Vagina (tissue), 2 donors: Measurements from ENCODE around the gene PANX1.

Source experiments
- CTCF ChIP-seq, 3 experiments: fragments of 450-650 bp in 2 of 3; fragments of 200-600 bp in 1 of 3; sonication (generic) in 1 of 3; IDR thresholded peaks; one replicate each; pipeline ENCODE4 v1.5.1; 2017 to 2019; ENCODE audit warnings: antibody characterized with exemption in 3 of 3, mild to moderate bottlenecking in 2 of 3, moderate library complexity in 2 of 3
- POLR2A ChIP-seq, 2 donors: fragments of 450-650 bp; IDR thresholded peaks; one replicate each; pipeline ENCODE4 v1.6.1; 2017; ENCODE audit warnings: antibody characterized with exemption in 2 of 2, mild to moderate bottlenecking in 2 of 2, moderate library complexity in 2 of 2

GRCh38 chr11:94181943-94182342 lies 53.3 kb downstream of the PANX1 start:
- TF ChIP-seq CTCF (IDR thresholded peaks at IDR 0.05) (no peak), POLR2A (IDR thresholded peaks at IDR 0.05) (no peak)
